Immature natural killer cell (primary cell): ENCODE results near the gene IFT81. TPM values are rescaled to one million over a fixed set of nuclear protein-coding genes. Genes with fewer than 3 reads are reported as not detected.

Experiments used
- DNase-seq, 3 donors: peaks; one replicate each; pipeline ENCODE4 v3.0.0; 2022; ENCODE audit warnings: mixed read lengths in 1 of 3
- H3K27ac Mint-ChIP-seq, 6 donors: one replicate each; pipeline ENCODE4 v1.8.0; 2020; ENCODE audit warnings: mixed read lengths in 6 of 6, mild to moderate bottlenecking in 5 of 6, inconsistent platforms in 4 of 6, moderate library complexity in 3 of 6
- H3K27me3 Mint-ChIP-seq, 3 donors: one replicate each; pipeline ENCODE4 v1.8.0; 2020 to 2021; ENCODE audit warnings: low read depth in 3 of 3, mild to moderate bottlenecking in 3 of 3, mixed read lengths in 3 of 3, moderate library complexity in 3 of 3, inconsistent platforms in 1 of 3
- H3K36me3 Mint-ChIP-seq, 3 donors: one replicate each; pipeline ENCODE4 v1.8.0; 2020; ENCODE audit warnings: mixed read lengths in 3 of 3, inconsistent platforms in 2 of 3, mild to moderate bottlenecking in 2 of 3
- H3K4me1 Mint-ChIP-seq, 2 donors: one replicate each; pipeline ENCODE4 v1.8.0; 2020; ENCODE audit warnings: inconsistent platforms in 2 of 2, mild to moderate bottlenecking in 2 of 2, mixed read lengths in 2 of 2, moderate library complexity in 1 of 2
- H3K4me3 Mint-ChIP-seq, 5 donors: one replicate each; pipeline ENCODE4 v1.8.0; 2020; ENCODE audit warnings: mild to moderate bottlenecking in 5 of 5, mixed read lengths in 5 of 5, inconsistent platforms in 3 of 5, moderate library complexity in 3 of 5
- H3K9me3 Mint-ChIP-seq, 6 donors: one replicate each; pipeline ENCODE4 v1.8.0; 2020; ENCODE audit warnings: mild to moderate bottlenecking in 6 of 6, mixed read lengths in 6 of 6, inconsistent platforms in 4 of 6, moderate library complexity in 3 of 6
- polyA plus RNA-seq, 3 donors: library from polyadenylated mRNA; unstranded; fragments of 300-500 nt; fragmentation: Illumina TruSeq; gene quantifications; one replicate each; pipeline ENCODE4 v1.2.3, GENCODE V29; 2021

The IFT81 gene
- polyA plus RNA-seq, 3 donors from 2014 or later = 0.54 TPM; not detected in 1

- H3K27me3 Mint-ChIP-seq = peaks cover 0 to 3% (median 2%) of the 10 kb centered on the region in 3 donors
- peaks cover 5 to 7% of the 10 kb centered on the region in 2 donors for H3K4me1 Mint-ChIP-seq
- H3K9me3 Mint-ChIP-seq = no peaks in the 10 kb centered on the region
- no peaks in the 10 kb centered on the region for H3K36me3 Mint-ChIP-seq
- DNase-seq = peak; percentile 54 to 57 (median 54)
- no peak overlapping the region for H3K4me3 Mint-ChIP-seq
- peak overlapping the region in 2 of 6 donors; percentile 33 to 39 for H3K27ac Mint-ChIP-seq
Measured at GRCh38 chr12:110100315-110100970, 23.7 kb upstream of the IFT81 start.

- Mint-ChIP-seq H3K4me1 (peaks cover 5 to 7% of the 10 kb centered on the region in 2 donors), H3K36me3 (no peaks in the 10 kb centered on the region), H3K27ac (no peak overlapping the region), H3K9me3 (no peaks in the 10 kb centered on the region), H3K27me3 (peaks cover 2% of the 10 kb centered on the region in 3 donors), H3K4me3 (no peak overlapping the region)
- peak in 1 of 3 donors; percentile 19 for DNase-seq
Measured at GRCh38 chr12:110102255-110102654, 21.9 kb upstream of the IFT81 start.

GRCh38 chr12:110104188-110105094 is 19.7 kb upstream of the IFT81 start:
- peaks cover 5 to 7% of the 10 kb centered on the region in 2 donors for H3K4me1 Mint-ChIP-seq
- H3K36me3 Mint-ChIP-seq = no peaks in the 10 kb centered on the region
- H3K27me3 Mint-ChIP-seq = peaks cover 2 to 4% (median 2%) of the 10 kb centered on the region in 3 donors
- H3K27ac Mint-ChIP-seq = peak overlapping the region in 1 of 6 donors; percentile 46
- no peak for DNase-seq
- no peaks in the 10 kb centered on the region for H3K9me3 Mint-ChIP-seq
- H3K4me3 Mint-ChIP-seq = no peak overlapping the region

GRCh38 chr12:110105159-110105558 is 19.0 kb upstream of the IFT81 start:
- Mint-ChIP-seq H3K36me3 (no peaks in the 10 kb centered on the region), H3K4me1 (peaks cover 4 to 5% of the 10 kb centered on the region in 2 donors), H3K27ac (no peak overlapping the region), H3K27me3 (peaks cover 2 to 8% (median 4%) of the 10 kb centered on the region in 3 donors), H3K9me3 (no peaks in the 10 kb centered on the region), H3K4me3 (no peak overlapping the region)
- no peak for DNase-seq

GRCh38 chr12:110105986-110106385 is 18.2 kb upstream of the IFT81 start:
- peaks cover 0 to 8% (median 4%) of the 10 kb centered on the region in 3 donors for H3K27me3 Mint-ChIP-seq
- no peaks in the 10 kb centered on the region for H3K4me1 Mint-ChIP-seq
- H3K27ac Mint-ChIP-seq = no peak overlapping the region
- no peak for DNase-seq
- no peaks in the 10 kb centered on the region for H3K9me3 Mint-ChIP-seq
- no peaks in the 10 kb centered on the region for H3K36me3 Mint-ChIP-seq
- H3K4me3 Mint-ChIP-seq = no peak overlapping the region

GRCh38 chr12:110107369-110108281 is 16.5 kb upstream of the IFT81 start:
- H3K36me3 Mint-ChIP-seq = no peaks in the 10 kb centered on the region
- no peaks in the 10 kb centered on the region for H3K4me1 Mint-ChIP-seq
- peaks cover 3 to 8% (median 6%) of the 10 kb centered on the region in 3 donors for H3K27me3 Mint-ChIP-seq
- no peaks in the 10 kb centered on the region for H3K9me3 Mint-ChIP-seq
- H3K27ac Mint-ChIP-seq = no peak overlapping the region
- no peak for DNase-seq
- H3K4me3 Mint-ChIP-seq = no peak overlapping the region

- no peak for DNase-seq
- peaks cover 3 to 10% (median 6%) of the 10 kb centered on the region in 3 donors for H3K27me3 Mint-ChIP-seq
- no peaks in the 10 kb centered on the region for H3K4me1 Mint-ChIP-seq
- H3K4me3 Mint-ChIP-seq = no peak overlapping the region
- no peaks in the 10 kb centered on the region for H3K36me3 Mint-ChIP-seq
- no peaks in the 10 kb centered on the region for H3K9me3 Mint-ChIP-seq
- no peak overlapping the region for H3K27ac Mint-ChIP-seq
Measured at GRCh38 chr12:110108309-110109036, 15.7 kb upstream of the IFT81 start.

GRCh38 chr12:110109037-110109836 is 14.9 kb upstream of the IFT81 start:
- no peak overlapping the region for H3K27ac Mint-ChIP-seq
- no peaks in the 10 kb centered on the region for H3K36me3 Mint-ChIP-seq
- peaks cover 3 to 11% (median 6%) of the 10 kb centered on the region in 3 donors for H3K27me3 Mint-ChIP-seq

GRCh38 chr12:110109837-110110535 is 14.2 kb upstream of the IFT81 start:
- DNase-seq = no peak
- no peak overlapping the region for H3K27ac Mint-ChIP-seq
- peaks cover 3 to 11% (median 6%) of the 10 kb centered on the region in 3 donors for H3K27me3 Mint-ChIP-seq
- no peak overlapping the region for H3K4me3 Mint-ChIP-seq
- no peaks in the 10 kb centered on the region for H3K4me1 Mint-ChIP-seq
- no peaks in the 10 kb centered on the region for H3K36me3 Mint-ChIP-seq
- H3K9me3 Mint-ChIP-seq = no peaks in the 10 kb centered on the region

More at GRCh38 chr12:110109037-110109836, 14.9 kb upstream of the IFT81 start:
- Mint-ChIP-seq H3K4me1 (no peaks in the 10 kb centered on the region), H3K4me3 (no peak overlapping the region), H3K9me3 (no peaks in the 10 kb centered on the region)
- DNase-seq = no peak

GRCh38 chr12:110111476-110112334 is 12.5 kb upstream of the IFT81 start:
- Mint-ChIP-seq H3K4me3 (no peak overlapping the region), H3K9me3 (no peaks in the 10 kb centered on the region), H3K36me3 (no peaks in the 10 kb centered on the region), H3K4me1 (no peaks in the 10 kb centered on the region), H3K27me3 (peaks cover 3 to 11% (median 4%) of the 10 kb centered on the region in 3 donors), H3K27ac (no peak overlapping the region)
- DNase-seq = no peak

GRCh38 chr12:110112335-110112660 is 11.9 kb upstream of the IFT81 start:
- H3K27ac Mint-ChIP-seq = no peak overlapping the region
- DNase-seq = no peak
- no peak overlapping the region for H3K4me3 Mint-ChIP-seq
- H3K4me1 Mint-ChIP-seq = no peaks in the 10 kb centered on the region
- no peaks in the 10 kb centered on the region for H3K9me3 Mint-ChIP-seq
- peaks cover 3 to 9% (median 4%) of the 10 kb centered on the region in 3 donors for H3K27me3 Mint-ChIP-seq
- H3K36me3 Mint-ChIP-seq = no peaks in the 10 kb centered on the region
